PC-9 (cell line): ENCODE results near the gene TECPR1.

Experiments
- CTCF ChIP-seq: fragments of 200-600 bp; sonication (generic); conservative IDR thresholded peaks from 2 replicates; pipeline ENCODE4 v1.6.1; 2017; ENCODE audit warnings: mixed run types, antibody characterized with exemption, mild to moderate bottlenecking, moderate library complexity
- EZH2 ChIP-seq: fragments of 200-600 bp; sonication (generic); IDR thresholded peaks from 2 replicates; pipeline ENCODE4 v1.8.0; 2017; ENCODE audit warnings: antibody characterized with exemption, low read depth

GRCh38 chr7:98203261-98203963, 48.6 kb downstream of the TECPR1 start:
- TF ChIP-seq CTCF (no peak), EZH2 (no peak)
